GM18867 (cell line): ENCODE data around the gene KIAA2012.
A peak's percentile ranks its signal among the peaks of the same experiment; 100 is the strongest.

Experiments
- ATAC-seq: cut with Tn5 transposase; IDR thresholded peaks from one replicate; pipeline ENCODE4 v1.9.1; 2021; ENCODE audit warnings: mild to moderate bottlenecking, moderate library complexity; ENCODE audit not compliant: unreplicated experiment

KIAA2012 gene

GRCh38 chr2:202147775-202148174 lies 74.7 kb downstream of the KIAA2012 start:
- no peak for ATAC-seq

GRCh38 chr2:202148515-202149154 lies 75.6 kb downstream of the KIAA2012 start:
- no peak for ATAC-seq

GRCh38 chr2:202149155-202149762 lies 76.2 kb downstream of the KIAA2012 start:
- no peak for ATAC-seq

- no peak for ATAC-seq
Measured at GRCh38 chr2:202149936-202150335, 76.9 kb downstream of the KIAA2012 start.

- no peak for ATAC-seq
Measured at GRCh38 chr2:202152104-202152715, 79.2 kb downstream of the KIAA2012 start.

- ATAC-seq = no peak
Measured at GRCh38 chr2:202154613-202155012, 81.6 kb downstream of the KIAA2012 start.

- ATAC-seq = no peak
Measured at GRCh38 chr2:202157211-202157990, 84.3 kb downstream of the KIAA2012 start.

- ATAC-seq = no peak
Measured at GRCh38 chr2:202158796-202159195, 85.7 kb downstream of the KIAA2012 start.

- no peak for ATAC-seq
Measured at GRCh38 chr2:202161151-202161835, 88.2 kb downstream of the KIAA2012 start.

- ATAC-seq = no peak
Measured at GRCh38 chr2:202164411-202164810, 91.4 kb downstream of the KIAA2012 start.

- no peak for ATAC-seq
Measured at GRCh38 chr2:202165208-202165607, 92.2 kb downstream of the KIAA2012 start.

GRCh38 chr2:202165945-202166344 lies 92.9 kb downstream of the KIAA2012 start:
- ATAC-seq = no peak

GRCh38 chr2:202169131-202169530 lies 96.1 kb downstream of the KIAA2012 start:
- ATAC-seq = no peak

GRCh38 chr2:202169832-202170424 lies 96.9 kb downstream of the KIAA2012 start:
- ATAC-seq = no peak

GRCh38 chr2:202171241-202171825 lies 98.3 kb downstream of the KIAA2012 start:
- ATAC-seq = no peak

- peak; percentile 64 for ATAC-seq
Measured at GRCh38 chr2:202172439-202173211, 99.6 kb downstream of the KIAA2012 start.

GRCh38 chr2:202178346-202178958 lies 105.4 kb downstream of the KIAA2012 start:
- no peak for ATAC-seq

GRCh38 chr2:202184557-202184956 lies 111.5 kb downstream of the KIAA2012 start:
- ATAC-seq = no peak

GRCh38 chr2:202185156-202185555 lies 112.1 kb downstream of the KIAA2012 start:
- ATAC-seq = no peak
